Ovary (tissue), 9 donors: ENCODE measurements around the gene JAG1. TPM values are rescaled to one million over a fixed set of nuclear protein-coding genes. Genes with fewer than 3 reads are reported as not detected.

Source experiments
- DNase-seq, 5 donors: peaks; one replicate each; pipeline ENCODE4 v3.0.0-alpha.2; 2019 to 2020
- H3K27ac ChIP-seq, 2 donors: fragments of 200-600 bp; one replicate each; pipeline versions ENCODE4 v1.5.1 to v1.8.0; 2019 to 2022
- H3K27me3 ChIP-seq: fragments of 200-600 bp; one replicate; pipeline ENCODE4 v1.8.0; 2022
- H3K36me3 ChIP-seq: fragments of 200-600 bp; sonication (generic); one replicate; pipeline ENCODE4 v1.5.1; 2019
- H3K4me1 ChIP-seq: one replicate; pipeline ENCODE4 v1.8.1; 2013; ENCODE audit warnings: mild to moderate bottlenecking, moderate library complexity; ENCODE audit not compliant: insufficient read depth
- H3K4me3 ChIP-seq: fragments of 200-600 bp; sonication (generic); one replicate; pipeline ENCODE4 v1.5.1; 2017
- H3K9me3 ChIP-seq, 2 donors: fragments of 200-600 bp in 1 of 2; sonication (generic) in 1 of 2; one replicate each; pipeline versions ENCODE4 v1.5.1 to v1.8.1; 2013 to 2019; ENCODE audit warnings: mild to moderate bottlenecking in 1 of 2, moderate library complexity in 1 of 2
- EP300 ChIP-seq: sonication (generic); formaldehyde crosslinking; IDR thresholded peaks from one replicate; pipeline ENCODE4 v1.6.1; 2017; ENCODE audit warnings: antibody characterized with exemption
- POLR2A ChIP-seq: fragments of 450-650 bp; IDR thresholded peaks from one replicate; pipeline ENCODE4 v1.6.1; 2017; ENCODE audit warnings: antibody characterized with exemption, mild to moderate bottlenecking, moderate library complexity
- WGBS, 3 donors: extraction: QIAGEN DNeasy Blood & Tissue Kit in 1 of 3; methylation state at CpG; one replicate each; pipeline versions ENCODE4 v1.1.5 to v1.1.7; 2013 to 2017; 5-methylcytosine and 5-hydroxymethylcytosine counted together
- intact Hi-C, 4 donors: fragments of 100-400 bp; cut with DNase I; formaldehyde crosslinking; loops; one replicate each; pipeline versions ENCODE4 v1.11.0 to v1.15.1; 2022 to 2023
- polyA plus RNA-seq, 2 donors: library from polyadenylated mRNA; stranded (reverse); fragments of 200-250 nt in 1 of 2; fragments of 350-450 nt in 1 of 2; fragmentation: Illumina TruSeq in 1 of 2; extraction: RNeasy Lipid Tissue Mini Kit (QIAGEN cat#74804) in 1 of 2; gene quantifications; one replicate each; pipeline ENCODE4 v1.2.3, GENCODE V29; 2013 to 2014
- total RNA-seq, 7 donors: library from RNA; depleted of rRNA in 2 of 7; stranded (reverse); fragments of >200 nt in 2 of 7; fragmentation: NEBNext Ultra II Directional in 3 of 7; extraction: Animal tissue kit (Norgen Biotek cat#: 25700) in 3 of 7; gene quantifications; one replicate each; pipeline versions ENCODE4 v1.1.0 to v1.2.4, GENCODE V29; 2016 to 2023
- TF ChIP-seq, protein P1 (sequence below), 3 donors: fragments of 450-650 bp in 2 of 3; fragments of 200-600 bp in 1 of 3; IDR thresholded peaks; one replicate each; pipeline versions ENCODE4 v1.5.1 to v1.8.0; 2016 to 2022; ENCODE audit warnings: antibody characterized with exemption in 3 of 3, mild to moderate bottlenecking in 1 of 3
- donor health status: DM: no; HTN: no; CAD: no; lungs with moderate emphysema.
- donor health status: DM: no; HTN: no; CAD: no.
- donor health status: Bipolar disorder and iron deficiency.
- donor health status: DM: yes; HTN: yes; CAD: no.
- donor health status: DM: no; HTN: no; CAD: no.
- donor health status: DM: yes; HTN: yes; CAD: no.

The JAG1 gene
- total and polyA plus RNA-seq, 9 donors, result 27.1 to 69.7 (median 41.0) TPM

DNA sequence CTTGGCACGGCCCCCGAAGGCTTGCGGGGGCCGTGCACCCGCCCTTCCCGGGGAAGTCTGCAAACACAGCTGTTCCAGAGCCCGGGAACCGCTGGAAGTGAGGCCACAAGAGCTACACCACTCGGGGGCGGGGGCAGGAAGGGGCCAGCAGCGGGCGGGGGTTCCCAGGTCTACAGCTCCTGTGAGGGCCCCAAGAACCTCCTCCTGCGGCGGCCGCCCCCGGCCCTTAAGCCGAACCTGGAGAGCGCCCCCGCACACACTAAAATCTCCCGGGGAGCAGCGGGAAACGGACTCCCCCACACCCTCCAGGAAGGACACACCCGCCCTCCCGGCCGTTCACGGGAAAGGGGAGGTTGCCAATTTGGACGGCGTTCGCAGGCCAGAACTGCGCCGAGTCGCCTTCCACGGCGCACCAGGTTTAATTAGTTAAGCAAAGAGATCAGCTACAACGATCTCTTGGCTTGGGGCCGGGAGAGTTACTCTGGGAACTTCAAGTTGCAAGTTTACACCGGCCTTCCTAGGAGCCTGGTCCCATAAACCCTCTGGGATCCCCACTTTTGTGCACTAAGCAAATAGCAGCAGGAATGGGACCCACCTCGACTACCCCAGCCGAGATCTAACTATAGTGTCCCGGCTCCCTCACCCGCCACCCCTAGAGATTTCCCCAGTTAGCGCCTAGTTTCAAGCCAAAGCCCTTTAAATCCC, 1.7 kb downstream of the JAG1 start:
- H3K4me1 ChIP-seq, result peaks cover 6% of the 10 kb centered on the region
- intact Hi-C loops, result loop anchor here in 2 of 4 donors (2.0 to 10.0 kb wide), 4 partner anchors 117 to 600 kb away; partner anchors contain the start of genes MKKS (in 1 of the 2) and SLX4IP (in 1 of the 2)

DNA sequence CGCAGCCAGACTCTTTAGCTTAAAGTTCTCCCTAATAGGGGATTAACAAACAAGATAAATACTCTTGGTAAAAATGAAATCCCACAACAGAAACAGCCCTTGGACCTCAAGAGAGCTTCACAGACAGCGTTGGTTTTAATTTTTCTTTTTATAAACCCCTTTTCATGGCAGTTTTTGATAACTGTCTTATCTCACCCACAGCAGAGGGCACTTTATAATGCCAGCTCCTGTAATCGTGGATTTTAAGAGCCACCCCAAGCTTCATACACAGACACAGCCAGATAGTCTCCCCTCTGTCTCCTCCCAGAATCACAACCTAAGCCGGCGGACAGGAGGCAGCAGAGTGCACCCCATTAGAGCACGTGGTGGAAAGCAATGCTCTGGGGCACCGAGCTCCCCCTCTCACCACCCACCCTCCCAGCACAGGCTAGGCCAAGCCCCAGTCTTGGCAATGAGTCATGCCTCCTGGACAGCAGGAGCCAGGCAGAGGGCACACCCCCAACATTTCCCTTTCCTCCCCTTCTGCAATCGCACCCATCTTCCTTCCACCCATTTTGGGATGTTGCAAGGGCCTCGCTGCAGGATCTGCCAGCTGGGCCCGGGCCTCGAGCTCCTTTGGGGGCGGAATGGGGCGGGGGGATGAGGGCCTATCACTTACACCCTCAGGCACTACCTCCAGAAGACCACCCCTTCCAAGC, 2.4 kb downstream of the JAG1 start:
- Histone ChIP-seq H3K4me3 (peak overlapping the region; percentile 66), H3K36me3 (no peaks in the 10 kb centered on the region), H3K9me3 (no peaks in the 10 kb centered on the region), H3K27ac (peak overlapping the region; percentile 18 to 98), H3K27me3 (no peaks in the 10 kb centered on the region), H3K4me1 (peaks cover 9% of the 10 kb centered on the region)
- WGBS, 3 donors, result 0 to 1% (median 0%) methylated on average over 13 of the region's 13 CpGs
- no peak for TF ChIP-seq POLR2A
- TF ChIP-seq, protein P1, sequence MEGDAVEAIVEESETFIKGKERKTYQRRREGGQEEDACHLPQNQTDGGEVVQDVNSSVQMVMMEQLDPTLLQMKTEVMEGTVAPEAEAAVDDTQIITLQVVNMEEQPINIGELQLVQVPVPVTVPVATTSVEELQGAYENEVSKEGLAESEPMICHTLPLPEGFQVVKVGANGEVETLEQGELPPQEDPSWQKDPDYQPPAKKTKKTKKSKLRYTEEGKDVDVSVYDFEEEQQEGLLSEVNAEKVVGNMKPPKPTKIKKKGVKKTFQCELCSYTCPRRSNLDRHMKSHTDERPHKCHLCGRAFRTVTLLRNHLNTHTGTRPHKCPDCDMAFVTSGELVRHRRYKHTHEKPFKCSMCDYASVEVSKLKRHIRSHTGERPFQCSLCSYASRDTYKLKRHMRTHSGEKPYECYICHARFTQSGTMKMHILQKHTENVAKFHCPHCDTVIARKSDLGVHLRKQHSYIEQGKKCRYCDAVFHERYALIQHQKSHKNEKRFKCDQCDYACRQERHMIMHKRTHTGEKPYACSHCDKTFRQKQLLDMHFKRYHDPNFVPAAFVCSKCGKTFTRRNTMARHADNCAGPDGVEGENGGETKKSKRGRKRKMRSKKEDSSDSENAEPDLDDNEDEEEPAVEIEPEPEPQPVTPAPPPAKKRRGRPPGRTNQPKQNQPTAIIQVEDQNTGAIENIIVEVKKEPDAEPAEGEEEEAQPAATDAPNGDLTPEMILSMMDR (IDR thresholded peaks at IDR 0.05), result peak in 2 of 3 donors; percentile 43 to 52
- no peak for TF ChIP-seq EP300
- DNase-seq, result peak; percentile 78 to 85 (median 84)
- intact Hi-C loops, result loop anchor here in 2 of 4 donors (5.0 to 10.0 kb wide), 3 partner anchors 117 to 601 kb away; partner anchors contain the start of genes MKKS (in 1 of the 2) and SLX4IP (in 1 of the 2)

More for the DNA sequence above, 1.7 kb downstream of the JAG1 start:
- no peaks in the 10 kb centered on the region for H3K27me3 ChIP-seq
- peak overlapping the region; percentile 66 for H3K4me3 ChIP-seq
- peak overlapping the region; percentile 90 to 98 for H3K27ac ChIP-seq
- H3K9me3 ChIP-seq, result no peaks in the 10 kb centered on the region
- 0 to 1% (median 0%) methylated on average over 41 to 42 of the region's 42 CpGs for WGBS, 3 donors
- TF ChIP-seq, protein P1 (IDR thresholded peaks at IDR 0.05), result no peak
- TF ChIP-seq EP300, result no peak
- TF ChIP-seq POLR2A, result no peak
- H3K36me3 ChIP-seq, result no peaks in the 10 kb centered on the region
- DNase-seq, result peak; percentile 76 to 84 (median 80)

DNA sequence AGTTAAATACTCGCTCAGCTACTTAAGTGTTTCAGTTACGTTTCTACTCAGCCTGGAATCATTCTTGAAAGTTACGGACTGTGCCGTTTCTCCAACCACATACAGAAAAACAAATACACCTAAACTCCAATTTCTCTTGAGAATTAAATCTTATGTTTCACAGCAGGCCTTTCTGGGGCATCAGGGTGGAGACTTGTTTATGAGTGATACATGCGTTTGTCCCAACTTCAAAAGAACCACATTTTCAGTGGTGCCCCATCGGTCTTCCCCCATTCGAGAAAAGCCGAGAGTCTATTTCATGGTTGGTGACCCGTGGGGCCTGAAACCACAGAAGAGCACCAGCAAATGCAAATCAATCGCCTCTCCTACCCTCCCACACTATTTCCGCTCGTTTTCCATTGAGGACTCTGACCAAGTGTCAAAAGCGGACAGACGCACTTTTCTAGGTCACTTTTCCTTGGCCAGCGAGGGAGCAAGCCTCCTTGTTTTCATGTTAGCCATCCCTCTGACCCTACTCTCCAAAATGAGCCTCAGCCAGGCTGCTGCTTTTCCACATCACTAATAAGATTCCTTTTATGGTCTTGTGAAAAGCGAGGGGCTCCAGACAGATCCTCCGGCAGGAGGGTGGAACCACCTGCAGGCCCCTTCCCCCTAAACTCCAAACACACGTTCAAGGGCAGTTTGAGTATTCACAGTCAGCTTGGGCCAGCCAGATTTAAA, 3.1 kb downstream of the JAG1 start:
- peak overlapping the region; percentile 66 for H3K4me3 ChIP-seq
- no peaks in the 10 kb centered on the region for H3K36me3 ChIP-seq
- no peaks in the 10 kb centered on the region for H3K9me3 ChIP-seq
- TF ChIP-seq POLR2A, result no peak
- no peak for TF ChIP-seq EP300
- TF ChIP-seq, protein P1 (IDR thresholded peaks at IDR 0.05), result no peak
- H3K27me3 ChIP-seq, result no peaks in the 10 kb centered on the region
- DNase-seq, result no peak
- WGBS, 3 donors, result 11 to 15% (median 15%) methylated on average over 18 of the region's 18 CpGs
- H3K27ac ChIP-seq, result peak overlapping the region; percentile 18 to 98
- intact Hi-C loops, result loop anchor here in 2 of 4 donors (5.0 to 10.0 kb wide), 3 partner anchors 116 to 602 kb away; partner anchors contain the start of genes MKKS (in 1 of the 2) and SLX4IP (in 1 of the 2)
- peaks cover 11% of the 10 kb centered on the region for H3K4me1 ChIP-seq
